Vagina (tissue), 2 donors: ENCODE results near the gene MOGAT1. TPM values are rescaled to one million over a fixed set of nuclear protein-coding genes. Genes with fewer than 3 reads are reported as not detected.
"Not testable (repeated sequence)": the region's sequence is repeated elsewhere in the genome, so short reads cannot be mapped to it uniquely, and the experiment has no call there.

Experiments used
- DNase-seq, 2 donors: peaks; one replicate each; pipeline ENCODE4 v3.0.0-alpha.2; 2017; ENCODE audit errors: extremely low spot score in 2 of 2
- H3K27ac ChIP-seq: fragments of 200-600 bp; sonication (generic); one replicate; pipeline ENCODE4 v1.5.1; 2019
- H3K27me3 ChIP-seq: fragments of 200-600 bp; sonication (generic); one replicate; pipeline ENCODE4 v1.5.1; 2019
- H3K36me3 ChIP-seq, 2 donors: fragments of 200-600 bp; sonication (generic); one replicate each; pipeline ENCODE4 v1.5.1; 2017 to 2019
- H3K4me1 ChIP-seq: fragments of 200-600 bp; sonication (generic); one replicate; pipeline ENCODE4 v1.5.1; 2019
- H3K4me3 ChIP-seq, 2 donors: fragments of 200-600 bp; sonication (generic); 1 replicate in 1 of 2; 2 replicates in 1 of 2; pipeline ENCODE4 v1.5.1; 2016 to 2019
- H3K9me3 ChIP-seq: fragments of 200-600 bp; sonication (generic); one replicate; pipeline ENCODE4 v1.5.1; 2019
- CTCF ChIP-seq, 3 experiments: fragments of 450-650 bp in 2 of 3; fragments of 200-600 bp in 1 of 3; sonication (generic) in 1 of 3; IDR thresholded peaks; one replicate each; pipeline ENCODE4 v1.5.1; 2017 to 2019; ENCODE audit warnings: antibody characterized with exemption in 3 of 3, mild to moderate bottlenecking in 2 of 3, moderate library complexity in 2 of 3
- POLR2A ChIP-seq, 2 donors: fragments of 450-650 bp; IDR thresholded peaks; one replicate each; pipeline ENCODE4 v1.6.1; 2017; ENCODE audit warnings: antibody characterized with exemption in 2 of 2, mild to moderate bottlenecking in 2 of 2, moderate library complexity in 2 of 2
- POLR2AphosphoS5 ChIP-seq, 2 donors: sonication (generic); formaldehyde crosslinking; IDR thresholded peaks; one replicate each; pipeline ENCODE4 v1.9.0; 2017; ENCODE audit warnings: antibody characterized with exemption in 2 of 2, mild to moderate bottlenecking in 2 of 2, low read depth in 1 of 2; ENCODE audit not compliant: insufficient read depth in 1 of 2
- intact Hi-C: fragments of 100-400 bp; cut with DNase I; formaldehyde crosslinking; loops from one replicate; pipeline ENCODE4 v1.15.1; 2023
- total RNA-seq: library from RNA; depleted of rRNA; stranded (reverse); fragments of >200 nt; gene quantifications from one replicate; pipeline ENCODE4 v1.2.3, GENCODE V29; 2016

Gene MOGAT1
- total RNA-seq, 1 donor from 2014 or later = not detected

GRCh38 chr2:222753251-222753824 is 81.9 kb downstream of the MOGAT1 start:
- H3K36me3 ChIP-seq = no peaks in the 10 kb centered on the region
- no peaks in the 10 kb centered on the region for H3K27me3 ChIP-seq
- no peak overlapping the region for H3K27ac ChIP-seq
- no peaks in the 10 kb centered on the region for H3K9me3 ChIP-seq
- intact Hi-C loops = no loop called here
- H3K4me1 ChIP-seq = peaks cover 11% of the 10 kb centered on the region
- DNase-seq = no peak
- H3K4me3 ChIP-seq = no peak overlapping the region
- no peak for TF ChIP-seq POLR2A (IDR thresholded peaks at IDR 0.05)
- no peak for TF ChIP-seq CTCF (IDR thresholded peaks at IDR 0.05)
- no peak for TF ChIP-seq POLR2AphosphoS5 (IDR thresholded peaks at IDR 0.05; ENCODE audit: insufficient read depth in 1 of 2, low read depth in 1 of 2)

DNA sequence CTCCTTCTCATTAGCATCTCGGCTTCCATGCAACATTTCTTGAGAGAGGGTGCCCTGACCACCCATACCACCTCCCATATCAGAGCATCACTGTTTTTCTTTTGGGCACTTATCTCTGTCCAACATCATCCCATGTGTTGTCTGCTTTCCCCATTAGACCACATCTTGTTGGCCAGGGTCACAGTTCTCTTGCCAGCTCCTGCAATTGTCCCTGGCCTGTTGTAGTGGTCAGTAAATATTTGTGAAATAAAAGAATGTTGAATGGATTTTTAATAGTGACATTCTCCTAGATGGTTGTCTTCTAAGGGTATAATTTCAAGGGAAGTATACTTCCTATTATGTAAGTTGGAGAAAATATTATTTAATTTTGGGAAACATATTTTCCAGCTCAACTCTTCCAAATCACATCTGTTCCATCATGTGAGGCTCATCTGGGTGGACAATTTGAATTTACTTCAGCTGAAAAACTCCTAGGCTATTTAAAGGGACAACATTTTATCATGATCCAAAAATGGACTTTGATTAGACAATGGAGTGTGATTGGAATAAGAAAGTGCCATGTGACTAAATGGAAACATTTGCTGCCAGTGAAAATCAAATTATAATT is 83.0 kb downstream of the MOGAT1 start:
- H3K9me3 ChIP-seq = no peaks in the 10 kb centered on the region
- H3K27me3 ChIP-seq = no peaks in the 10 kb centered on the region
- intact Hi-C loops = no loop called here
- H3K27ac ChIP-seq = no peak overlapping the region
- peaks cover 11% of the 10 kb centered on the region for H3K4me1 ChIP-seq
- no peak for TF ChIP-seq CTCF (IDR thresholded peaks at IDR 0.05)
- TF ChIP-seq POLR2AphosphoS5 (IDR thresholded peaks at IDR 0.05; ENCODE audit: insufficient read depth in 1 of 2, low read depth in 1 of 2) = no peak
- no peak for TF ChIP-seq POLR2A (IDR thresholded peaks at IDR 0.05)
- no peak for DNase-seq
- H3K36me3 ChIP-seq = no peaks in the 10 kb centered on the region
- H3K4me3 ChIP-seq = no peak overlapping the region

GRCh38 chr2:222755593-222755992 is 84.1 kb downstream of the MOGAT1 start:
- H3K4me1 ChIP-seq = peaks cover 11% of the 10 kb centered on the region
- H3K27me3 ChIP-seq, H3K9me3 ChIP-seq, intact Hi-C loops, H3K36me3 ChIP-seq, DNase-seq, H3K4me3 ChIP-seq, H3K27ac ChIP-seq: not testable (repeated sequence)

DNA sequence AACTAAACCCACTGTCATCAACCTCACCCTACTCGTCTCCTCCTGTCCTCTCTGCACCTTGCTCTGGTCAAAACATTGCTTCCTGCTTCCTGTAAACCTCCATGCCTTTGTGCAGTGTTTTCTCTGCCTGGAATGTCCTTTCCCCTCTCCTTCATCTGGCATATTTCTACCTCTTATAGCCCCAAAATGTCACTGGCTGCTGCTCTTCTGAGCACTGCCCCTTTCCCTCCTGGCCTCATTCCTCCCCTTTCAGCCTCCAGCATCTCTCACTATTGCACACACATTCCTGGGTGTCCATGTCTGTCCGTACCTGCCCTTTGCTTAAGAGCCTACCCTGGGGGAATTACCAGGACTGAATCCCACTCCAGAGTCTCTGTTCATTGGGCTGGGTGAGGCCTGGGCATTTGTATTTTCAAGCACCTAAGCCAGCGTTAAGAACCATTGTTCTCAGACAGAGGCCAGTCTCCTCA is 84.9 kb downstream of the MOGAT1 start:
- Histone ChIP-seq H3K9me3 (no peaks in the 10 kb centered on the region), H3K4me3 (no peak overlapping the region), H3K4me1 (peaks cover 11% of the 10 kb centered on the region), H3K27ac (no peak overlapping the region), H3K27me3 (no peaks in the 10 kb centered on the region), H3K36me3 (no peaks in the 10 kb centered on the region)
- no peak for DNase-seq
- TF ChIP-seq CTCF (IDR thresholded peaks at IDR 0.05) (no peak), POLR2A (IDR thresholded peaks at IDR 0.05) (no peak), POLR2AphosphoS5 (IDR thresholded peaks at IDR 0.05; ENCODE audit: insufficient read depth in 1 of 2, low read depth in 1 of 2) (no peak)
- intact Hi-C loops = no loop called here

GRCh38 chr2:222756951-222757650 is 85.6 kb downstream of the MOGAT1 start:
- H3K9me3 ChIP-seq = no peaks in the 10 kb centered on the region
- no peak overlapping the region for H3K4me3 ChIP-seq
- H3K27ac ChIP-seq = no peak overlapping the region
- H3K27me3 ChIP-seq = no peaks in the 10 kb centered on the region
- no peaks in the 10 kb centered on the region for H3K36me3 ChIP-seq
- TF ChIP-seq CTCF (IDR thresholded peaks at IDR 0.05) = no peak
- no peak for TF ChIP-seq POLR2A (IDR thresholded peaks at IDR 0.05)
- TF ChIP-seq POLR2AphosphoS5 (IDR thresholded peaks at IDR 0.05; ENCODE audit: insufficient read depth in 1 of 2, low read depth in 1 of 2) = no peak
- intact Hi-C loops = no loop called here
- DNase-seq = no peak
- peaks cover 11% of the 10 kb centered on the region for H3K4me1 ChIP-seq

Other genes starting within 250 kb of the MOGAT1 start
- 24.8 TPM for gene SGPP2, start 247.1 kb upstream of the MOGAT1 start, total RNA-seq
- 13.3 TPM for gene FARSB, start 15.6 kb upstream of the MOGAT1 start, total RNA-seq
- gene ACSL3, start 189.4 kb downstream of the MOGAT1 start, total RNA-seq = 60.4 TPM